ENCODE data around the gene FOLR3.
"Not testable (repeated sequence)": the region's sequence is repeated elsewhere in the genome, so short reads cannot be mapped to it uniquely, and the experiment has no call there.

DNA sequence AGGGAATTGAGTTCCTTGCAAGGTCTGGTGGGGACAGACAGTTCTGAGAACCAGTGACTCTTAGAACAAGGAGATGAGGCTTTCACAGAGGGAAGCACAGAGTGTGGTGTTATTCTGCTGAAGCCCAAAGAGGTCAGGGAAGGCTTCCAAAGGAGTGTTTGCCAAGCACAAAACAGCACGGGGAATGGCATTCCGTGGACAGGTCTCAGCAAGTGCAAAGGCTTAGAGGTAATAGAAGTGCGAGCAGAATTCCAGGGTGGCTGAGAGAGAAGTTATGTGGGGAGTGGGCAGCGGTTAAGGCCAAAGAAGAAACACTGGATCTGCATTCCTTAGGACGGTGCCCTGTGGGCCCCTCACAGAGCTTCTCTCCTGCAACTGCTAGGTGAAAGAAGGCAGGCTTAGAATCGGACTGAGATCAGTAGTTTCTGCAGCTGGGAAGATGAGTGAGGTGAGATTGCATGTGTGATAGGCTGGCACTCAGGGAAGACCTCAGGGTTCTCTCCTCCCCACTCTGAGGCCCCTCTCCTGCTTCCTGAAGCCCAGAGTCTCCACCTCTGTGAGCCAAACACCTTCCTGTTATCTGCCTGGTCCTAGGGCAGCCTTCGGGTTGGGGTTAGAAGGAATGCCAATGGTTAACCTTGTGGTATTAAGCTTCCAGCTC is 45.5 kb downstream of the FOLR3 start:
- TF ChIP-seq CSDC2 (CRISPR knock-in tag; IDR thresholded peaks at IDR 0.05); ISL1 (CRISPR knock-in tag; IDR thresholded peaks at IDR 0.05); ARNTL (CRISPR knock-in tag; IDR thresholded peaks at IDR 0.05; ENCODE audit: borderline replicate concordance, low read depth); TCF4 (CRISPR knock-in tag; IDR thresholded peaks at IDR 0.05; ENCODE audit: borderline replicate concordance); RARB (CRISPR knock-in tag; IDR thresholded peaks at IDR 0.05); ZFP3 (CRISPR knock-in tag; IDR thresholded peaks at IDR 0.05); OSR1 (CRISPR knock-in tag; IDR thresholded peaks at IDR 0.05); ZNF70 (CRISPR knock-in tag; IDR thresholded peaks at IDR 0.05); ZNF8 (CRISPR knock-in tag; IDR thresholded peaks at IDR 0.05): not testable (repeated sequence)
- TF ChIP-seq, protein P1, sequence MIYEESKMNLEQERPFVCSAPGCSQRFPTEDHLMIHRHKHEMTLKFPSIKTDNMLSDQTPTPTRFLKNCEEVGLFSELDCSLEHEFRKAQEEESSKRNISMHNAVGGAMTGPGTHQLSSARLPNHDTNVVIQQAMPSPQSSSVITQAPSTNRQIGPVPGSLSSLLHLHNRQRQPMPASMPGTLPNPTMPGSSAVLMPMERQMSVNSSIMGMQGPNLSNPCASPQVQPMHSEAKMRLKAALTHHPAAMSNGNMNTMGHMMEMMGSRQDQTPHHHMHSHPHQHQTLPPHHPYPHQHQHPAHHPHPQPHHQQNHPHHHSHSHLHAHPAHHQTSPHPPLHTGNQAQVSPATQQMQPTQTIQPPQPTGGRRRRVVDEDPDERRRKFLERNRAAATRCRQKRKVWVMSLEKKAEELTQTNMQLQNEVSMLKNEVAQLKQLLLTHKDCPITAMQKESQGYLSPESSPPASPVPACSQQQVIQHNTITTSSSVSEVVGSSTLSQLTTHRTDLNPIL (CRISPR knock-in tag; IDR thresholded peaks at IDR 0.05; ENCODE audit: low read depth), result not testable (repeated sequence)
- TF ChIP-seq, protein P2, sequence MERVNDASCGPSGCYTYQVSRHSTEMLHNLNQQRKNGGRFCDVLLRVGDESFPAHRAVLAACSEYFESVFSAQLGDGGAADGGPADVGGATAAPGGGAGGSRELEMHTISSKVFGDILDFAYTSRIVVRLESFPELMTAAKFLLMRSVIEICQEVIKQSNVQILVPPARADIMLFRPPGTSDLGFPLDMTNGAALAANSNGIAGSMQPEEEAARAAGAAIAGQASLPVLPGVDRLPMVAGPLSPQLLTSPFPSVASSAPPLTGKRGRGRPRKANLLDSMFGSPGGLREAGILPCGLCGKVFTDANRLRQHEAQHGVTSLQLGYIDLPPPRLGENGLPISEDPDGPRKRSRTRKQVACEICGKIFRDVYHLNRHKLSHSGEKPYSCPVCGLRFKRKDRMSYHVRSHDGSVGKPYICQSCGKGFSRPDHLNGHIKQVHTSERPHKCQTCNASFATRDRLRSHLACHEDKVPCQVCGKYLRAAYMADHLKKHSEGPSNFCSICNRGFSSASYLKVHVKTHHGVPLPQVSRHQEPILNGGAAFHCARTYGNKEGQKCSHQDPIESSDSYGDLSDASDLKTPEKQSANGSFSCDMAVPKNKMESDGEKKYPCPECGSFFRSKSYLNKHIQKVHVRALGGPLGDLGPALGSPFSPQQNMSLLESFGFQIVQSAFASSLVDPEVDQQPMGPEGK (CRISPR knock-in tag; IDR thresholded peaks at IDR 0.05; ENCODE audit: borderline replicate concordance), result not testable (repeated sequence)
- TF ChIP-seq, protein P3, sequence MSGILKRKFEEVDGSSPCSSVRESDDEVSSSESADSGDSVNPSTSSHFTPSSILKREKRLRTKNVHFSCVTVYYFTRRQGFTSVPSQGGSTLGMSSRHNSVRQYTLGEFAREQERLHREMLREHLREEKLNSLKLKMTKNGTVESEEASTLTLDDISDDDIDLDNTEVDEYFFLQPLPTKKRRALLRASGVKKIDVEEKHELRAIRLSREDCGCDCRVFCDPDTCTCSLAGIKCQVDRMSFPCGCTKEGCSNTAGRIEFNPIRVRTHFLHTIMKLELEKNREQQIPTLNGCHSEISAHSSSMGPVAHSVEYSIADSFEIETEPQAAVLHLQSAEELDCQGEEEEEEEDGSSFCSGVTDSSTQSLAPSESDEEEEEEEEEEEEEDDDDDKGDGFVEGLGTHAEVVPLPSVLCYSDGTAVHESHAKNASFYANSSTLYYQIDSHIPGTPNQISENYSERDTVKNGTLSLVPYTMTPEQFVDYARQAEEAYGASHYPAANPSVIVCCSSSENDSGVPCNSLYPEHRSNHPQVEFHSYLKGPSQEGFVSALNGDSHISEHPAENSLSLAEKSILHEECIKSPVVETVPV (CRISPR knock-in tag; IDR thresholded peaks at IDR 0.05), result not testable (repeated sequence)
